Amygdala (tissue), 56 donors: ENCODE data around the gene BEND3.
"Not testable (repeated sequence)": the region's sequence is repeated elsewhere in the genome, so short reads cannot be mapped to it uniquely, and the experiment has no call there.

ENCODE experiments used
- DNase-seq, 56 donors: peaks; one replicate each; lab custom pipeline; 2025; lab: John Stamatoyannopoulos, UW

Gene BEND3

DNA sequence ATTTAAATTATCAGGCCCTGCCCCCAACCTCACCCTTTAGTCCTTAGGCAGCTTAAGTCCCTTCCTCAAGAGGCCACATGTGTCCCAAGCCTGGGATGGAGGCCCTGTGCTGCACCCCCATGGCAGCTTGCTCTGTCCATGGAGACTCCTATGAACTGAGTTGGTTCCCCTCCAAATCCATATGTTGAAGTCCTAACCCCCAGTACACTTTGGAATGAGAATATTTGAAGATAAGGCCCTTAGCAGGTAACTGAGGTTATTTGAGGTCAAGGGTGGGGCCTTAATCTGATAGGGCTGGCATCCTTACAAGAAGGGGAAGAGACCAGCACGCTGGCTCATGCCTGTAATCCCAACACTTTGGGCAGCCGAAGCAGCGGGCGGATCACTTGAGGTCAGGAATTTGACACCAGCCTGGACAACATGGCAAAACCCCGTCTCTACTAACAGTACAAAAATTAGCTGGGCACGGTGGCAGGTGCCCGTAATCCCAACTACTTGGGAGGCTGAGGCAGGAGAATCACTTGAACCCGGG, 6.7 kb upstream of the BEND3 start:
- DNase-seq = no peak

DNA sequence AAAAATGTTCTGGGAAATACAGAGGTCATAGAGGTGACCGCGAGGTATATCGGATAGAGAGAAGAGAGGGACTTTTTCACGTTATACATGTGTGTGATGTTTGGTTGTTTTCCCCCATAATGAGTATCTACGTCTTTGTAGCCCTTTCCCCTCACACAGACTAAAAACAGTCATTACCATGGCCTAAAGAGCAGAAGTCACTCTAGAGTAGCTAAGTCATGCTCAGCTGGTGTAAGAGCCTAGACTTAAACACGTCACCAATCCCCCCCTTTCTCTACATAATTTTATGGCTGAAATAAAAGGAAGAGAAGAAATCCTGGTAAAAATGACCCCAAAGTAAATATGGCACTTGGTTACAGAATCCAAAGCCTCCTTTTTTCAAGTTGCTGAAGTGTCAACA, 6.0 kb upstream of the BEND3 start:
- no peak for DNase-seq

- DNase-seq = no peak
Measured at GRCh38 chr6:107120404-107120803, 5.1 kb upstream of the BEND3 start.

GRCh38 chr6:107118976-107119375, 3.7 kb upstream of the BEND3 start:
- no peak for DNase-seq

- not testable (repeated sequence) for DNase-seq
Measured at GRCh38 chr6:107118540-107118939, 3.2 kb upstream of the BEND3 start.

GRCh38 chr6:107116931-107117330, 1.6 kb upstream of the BEND3 start:
- no peak for DNase-seq

DNA sequence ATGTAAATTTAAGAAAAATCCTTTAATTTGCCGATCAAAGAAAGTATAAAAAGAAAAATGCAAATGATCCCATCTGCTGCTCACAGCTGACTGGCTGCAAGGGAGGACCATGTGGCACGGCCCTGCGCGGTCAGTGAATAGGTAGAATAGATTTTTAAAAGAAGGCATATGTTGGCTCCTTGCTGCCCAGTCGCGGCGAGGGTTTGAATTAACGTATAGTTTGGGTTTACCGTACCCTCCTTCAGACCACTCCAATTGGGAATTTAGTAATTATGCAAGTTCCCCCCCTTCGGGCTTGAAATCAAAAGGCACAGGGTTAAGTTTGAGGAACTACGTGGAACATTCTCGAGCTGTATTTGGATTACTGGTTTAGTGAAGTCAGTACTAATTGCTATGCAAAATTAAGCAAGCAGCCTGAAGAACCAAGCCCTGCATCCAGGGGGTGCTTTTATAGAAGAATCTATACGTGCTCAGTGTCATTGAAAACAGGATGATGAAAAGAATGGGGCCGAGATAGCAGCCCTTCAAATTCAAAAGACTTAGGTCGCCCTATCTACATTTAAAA, 1.1 kb upstream of the BEND3 start:
- DNase-seq = peak in 12 of 56 donors; percentile 8 to 47 (median 20)

DNA sequence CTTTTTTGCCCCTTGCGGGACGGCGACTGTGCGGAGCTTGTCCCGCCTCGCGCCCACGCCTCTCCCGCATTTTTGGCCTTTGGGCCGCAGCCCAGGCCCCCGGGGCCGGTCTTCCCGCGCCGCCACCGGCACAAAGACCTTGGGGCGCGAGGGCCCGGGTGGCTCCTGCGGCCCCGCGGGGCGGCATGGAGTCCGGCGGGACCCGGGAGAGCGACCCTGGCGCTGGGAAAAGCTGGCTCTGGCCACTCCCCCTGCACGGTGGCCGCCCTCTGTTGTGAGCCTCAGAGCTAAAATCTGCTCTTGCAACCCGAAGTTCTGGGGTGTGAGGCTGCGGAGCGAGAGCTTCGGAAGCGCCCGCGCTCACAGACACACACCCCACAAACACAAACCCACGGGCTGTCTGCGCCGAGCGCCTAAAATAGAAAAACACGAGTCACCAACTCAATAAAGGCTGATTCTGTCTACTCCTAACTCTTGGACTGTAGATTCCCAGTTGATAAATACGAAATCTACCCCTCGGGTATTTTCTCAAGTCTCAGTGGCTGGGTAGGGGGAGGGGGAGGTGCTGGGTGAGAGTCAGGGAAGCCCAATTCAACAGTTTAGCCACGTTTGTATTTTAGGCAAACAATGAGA, 496 bp upstream of the BEND3 start:
- peak in 28 of 56 donors; percentile 4 to 42 (median 22) for DNase-seq

GRCh38 chr6:107114213-107114925, 946 bp downstream of the BEND3 start:
- peak in 54 of 56 donors; percentile 10 to 85 (median 63) for DNase-seq

- DNase-seq = no peak
Measured at GRCh38 chr6:107110200-107110599, 5.1 kb downstream of the BEND3 start.

DNA sequence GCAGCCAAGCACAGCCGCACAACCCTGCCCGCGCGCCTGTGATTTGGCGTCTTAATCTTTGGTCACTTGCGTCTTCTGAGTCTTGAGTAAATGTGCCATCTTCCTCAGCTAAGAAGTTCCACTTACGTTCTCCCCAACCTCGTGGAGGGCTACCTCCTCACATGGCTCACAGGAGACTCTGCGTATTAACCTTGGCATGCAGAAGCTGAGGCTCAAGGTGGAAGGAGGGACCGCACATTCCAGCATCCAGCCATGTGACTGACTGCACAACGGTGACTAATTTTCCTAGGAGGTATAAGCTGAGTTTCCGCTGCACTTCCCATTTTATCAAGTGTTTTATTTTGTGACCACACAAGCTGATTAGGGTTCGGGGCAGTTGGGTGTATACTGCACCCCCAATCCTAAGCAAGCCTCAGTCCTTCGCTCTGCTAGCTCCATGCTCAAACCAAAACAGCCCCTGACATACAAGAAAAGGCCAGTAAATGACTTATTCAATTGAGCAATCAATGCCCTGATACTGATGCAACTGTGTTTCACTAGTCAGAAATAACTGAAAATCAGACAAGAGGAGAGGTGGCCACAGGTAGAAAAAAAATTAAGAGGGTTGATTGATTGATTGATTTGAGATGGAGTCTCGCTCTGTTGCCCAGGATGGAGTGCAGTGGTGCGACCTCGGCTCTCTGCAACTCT, 7.0 kb downstream of the BEND3 start:
- DNase-seq = peak in 6 of 56 donors; percentile 2 to 33 (median 6)

- DNase-seq = no peak
Measured at GRCh38 chr6:107107791-107108190, 7.5 kb downstream of the BEND3 start.

GRCh38 chr6:107106165-107106564, 9.2 kb downstream of the BEND3 start:
- no peak for DNase-seq

- DNase-seq = no peak
Measured at GRCh38 chr6:107105511-107106116, 9.7 kb downstream of the BEND3 start.

- DNase-seq = no peak
Measured at GRCh38 chr6:107103082-107103481, 12.2 kb downstream of the BEND3 start.

- no peak for DNase-seq
Measured at GRCh38 chr6:107102414-107102805, 12.9 kb downstream of the BEND3 start.

- DNase-seq = no peak
Measured at GRCh38 chr6:107101686-107102413, 13.5 kb downstream of the BEND3 start.

GRCh38 chr6:107101211-107101610, 14.1 kb downstream of the BEND3 start:
- DNase-seq = no peak

GRCh38 chr6:107098436-107099307, 16.6 kb downstream of the BEND3 start:
- no peak for DNase-seq
